K562 (cell line): ENCODE results near the gene CEND1. TPM values are rescaled to one million over a fixed set of nuclear protein-coding genes. Genes with fewer than 3 reads are reported as not detected.

Experiments
- ARID4B ChIP-seq: sonication (generic); formaldehyde crosslinking; IDR thresholded peaks from 2 replicates; pipeline ENCODE4 v1.8.0; 2022; ENCODE audit warnings: mild to moderate bottlenecking, missing genetic modification reagents
- CEBPB ChIP-seq: fragments of 450-650 bp; IDR thresholded peaks from 2 replicates; pipeline ENCODE4 v1.6.1; 2016; ENCODE audit warnings: missing genetic modification characterization, missing compliant biosample characterization
- GTF2E2 ChIP-seq: fragments of 200-800 bp; sonication (Bioruptor generic); IDR thresholded peaks from 2 replicates; pipeline ENCODE4 v1.6.1; 2016; ENCODE audit warnings: missing genetic modification characterization, missing compliant biosample characterization
- JUN ChIP-seq, 2 experiments: sonication (generic) in 1 of 2; formaldehyde crosslinking in 1 of 2; IDR thresholded peaks; 2 replicates each; pipeline versions ENCODE4 v1.6.1 to v1.8.0; 2012 to 2022; ENCODE audit warnings: borderline replicate concordance in 2 of 2, mild to moderate bottlenecking in 2 of 2, improper control_type of control experiment in 1 of 2, low read depth in 1 of 2, low read length in 1 of 2, missing genetic modification reagents in 1 of 2
- JUND ChIP-seq, 2 experiments: IDR thresholded peaks; 2 replicates in 1 of 2; 3 replicates in 1 of 2; pipeline ENCODE4 v1.6.1; 2011; ENCODE audit warnings: borderline replicate concordance in 2 of 2, low read depth in 2 of 2, low read length in 2 of 2, improper control_type of control experiment in 1 of 2, missing biosample characterization in 1 of 2, missing genetic modification characterization in 1 of 2, missing genetic modification reagents in 1 of 2
- RBM25 ChIP-seq: fragments of 200-400 bp; formaldehyde crosslinking; IDR thresholded peaks from 2 replicates; pipeline ENCODE4 v1.6.1; 2018; ENCODE audit warnings: low read length, low read depth, moderate library complexity; ENCODE audit not compliant: severe bottlenecking
- STAT5B ChIP-seq: fragments of 250-450 bp; sonication (Bioruptor Pico); IDR thresholded peaks from 2 replicates; pipeline ENCODE4 v1.8.0; 2021; ENCODE audit warnings: mild to moderate bottlenecking, inconsistent platforms
- U2AF1 ChIP-seq: fragments of 200-400 bp; formaldehyde crosslinking; optimal IDR thresholded peaks from 2 replicates; pipeline ENCODE3; 2017; ENCODE audit warnings: mild to moderate bottlenecking, low read depth, low read length, moderate library complexity
- ZBTB33 ChIP-seq: sonication (generic); formaldehyde crosslinking; IDR thresholded peaks from 2 replicates; pipeline ENCODE4 v1.8.1; 2023; ENCODE audit warnings: mild to moderate bottlenecking, missing genetic modification reagents
- ZNF407 ChIP-seq: fragments of 450-650 bp; IDR thresholded peaks from 2 replicates; pipeline ENCODE4 v1.6.1; 2016; ENCODE audit warnings: low read depth
- polyA plus RNA-seq, 8 experiments: library from polyadenylated mRNA; depleted of rRNA in 4 of 8; stranded (reverse) in 5 of 8; unstranded in 3 of 8; fragments of >200 nt; fragmentation: Nextera tagmentation in 2 of 8; fragmentation: Illumina TruSeq in 1 of 8; extraction: Ambion mirVana in 2 of 8; extraction: Trizol in 1 of 8; gene quantifications; 2 replicates each; pipeline versions ENCODE4 v1.2.1 to v1.2.3, GENCODE V29; 2011 to 2014; ENCODE audit warnings: inconsistent platforms in 1 of 8, missing spikeins in 1 of 8
- total RNA-seq, 7 experiments: library from RNA; depleted of rRNA in 6 of 7; stranded (reverse); fragments of >200 nt in 6 of 7; fragmentation: Illumina TruSeq in 2 of 7; extraction: Trizol in 2 of 7; gene quantifications; 2 replicates each; pipeline versions ENCODE4 v1.2.1 to v1.2.3, GENCODE V29; 2011 to 2021; ENCODE audit warnings: low replicate concordance in 1 of 7

Gene CEND1
- total and polyA plus RNA-seq, 9 of the 15 experiments (the other 6 are each of a cell fraction or from before 2014, with no cell fraction given), result 0.13 to 0.18 (median 0.16) TPM; not detected in 6

GRCh38 chr11:833114-833791, 43.4 kb upstream of the CEND1 start (continued):
- TF ChIP-seq ARID4B (CRISPR knock-in tag), result peak; percentile 38; the same call in 1 of the 2 replicates
- peak; percentile 73 for TF ChIP-seq JUND (IDR thresholded peaks at IDR 0.05; ENCODE audit: borderline replicate concordance, low read depth, low read length)
- no peak for TF ChIP-seq JUND (tag; IDR thresholded peaks at IDR 0.05; ENCODE audit: borderline replicate concordance, low read depth, low read length)
- no peak for TF ChIP-seq ZNF407
- peak; percentile 75; the same call in 1 of the 2 replicates for TF ChIP-seq JUN (IDR thresholded peaks at IDR 0.05; ENCODE audit: borderline replicate concordance, low read depth, low read length)
- TF ChIP-seq JUN (CRISPR knock-in tag; IDR thresholded peaks at IDR 0.05; ENCODE audit: borderline replicate concordance), result no peak
- TF ChIP-seq RBM25, result no peak
- no peak for TF ChIP-seq STAT5B (CRISPR knock-in tag)
- TF ChIP-seq ZBTB33 (CRISPR knock-in tag), result peak; percentile 17; the same call in 1 of the 2 replicates
- TF ChIP-seq U2AF1, result peak; percentile 36
- no peak for TF ChIP-seq CEBPB (tag)
- no peak for TF ChIP-seq GTF2E2 (tag)
